ENCODE data around the gene ALKBH1.

- TF ChIP-seq POLR2A (IDR thresholded peaks at IDR 0.05) (no peak), CTCF (IDR thresholded peaks at IDR 0.05) (no peak)
Observed at GRCh38 chr14:77645520-77646230, 62.1 kb downstream of the ALKBH1 start.
